Sigmoid colon (tissue), 4 donors: ENCODE data around the gene RNF26.
"Not testable (repeated sequence)": the region's sequence is repeated elsewhere in the genome, so short reads cannot be mapped to it uniquely, and the experiment has no call there.

Source experiments
- CTCF ChIP-seq, 4 experiments: fragments of 450-650 bp in 3 of 4; fragments of 200-600 bp in 1 of 4; IDR thresholded peaks; one replicate each; pipeline ENCODE4 v1.5.1; 2016 to 2019; ENCODE audit warnings: antibody characterized with exemption in 4 of 4, mild to moderate bottlenecking in 3 of 4, moderate library complexity in 2 of 4
- EP300 ChIP-seq, 4 donors: sonication (generic); formaldehyde crosslinking; IDR thresholded peaks; one replicate each; pipeline ENCODE4 v1.6.1; 2017; ENCODE audit warnings: antibody characterized with exemption in 4 of 4
- POLR2AphosphoS5 ChIP-seq, 4 donors: sonication (generic); formaldehyde crosslinking; IDR thresholded peaks; one replicate each; pipeline ENCODE4 v1.6.1; 2017; ENCODE audit warnings: antibody characterized with exemption in 4 of 4

- not testable (repeated sequence) for TF ChIP-seq CTCF, POLR2AphosphoS5, EP300 (IDR thresholded peaks at IDR 0.05)
These were observed 48.2 kb downstream of the RNF26 start for GRCh38 chr11:119382513-119382912.
